HG03045 (cell line): ENCODE results near the gene B4GALT7.
A peak's percentile ranks its signal among the peaks of the same experiment; 100 is the strongest.

ENCODE experiments used
- ATAC-seq: cut with Tn5 transposase; IDR thresholded peaks from one replicate; pipeline ENCODE4 v1.9.1; 2021; ENCODE audit warnings: mild to moderate bottlenecking, moderate library complexity; ENCODE audit not compliant: unreplicated experiment

The B4GALT7 gene

GRCh38 chr5:177592905-177593304 lies 7.0 kb upstream of the B4GALT7 start:
- no peak for ATAC-seq

GRCh38 chr5:177593511-177593910 lies 6.4 kb upstream of the B4GALT7 start:
- ATAC-seq: no peak

- ATAC-seq: no peak
These were observed 5.9 kb upstream of the B4GALT7 start for GRCh38 chr5:177594071-177594470.

- ATAC-seq: no peak
These were observed 4.8 kb upstream of the B4GALT7 start for GRCh38 chr5:177595026-177595585.

GRCh38 chr5:177595991-177596774 lies 3.7 kb upstream of the B4GALT7 start:
- no peak for ATAC-seq

GRCh38 chr5:177596775-177597238 lies 3.1 kb upstream of the B4GALT7 start:
- no peak for ATAC-seq

- no peak for ATAC-seq
These were observed 1.5 kb upstream of the B4GALT7 start for GRCh38 chr5:177598477-177598876.

- no peak for ATAC-seq
These were observed 631 bp downstream of the B4GALT7 start for GRCh38 chr5:177600508-177601018.

GRCh38 chr5:177601126-177601525 lies 1.2 kb downstream of the B4GALT7 start:
- no peak for ATAC-seq

- ATAC-seq: no peak
These were observed 1.9 kb downstream of the B4GALT7 start for GRCh38 chr5:177601577-177602457.

- ATAC-seq: no peak
These were observed 2.5 kb downstream of the B4GALT7 start for GRCh38 chr5:177602458-177602830.

GRCh38 chr5:177603631-177604030 lies 3.7 kb downstream of the B4GALT7 start:
- no peak for ATAC-seq

GRCh38 chr5:177604116-177604521 lies 4.2 kb downstream of the B4GALT7 start:
- no peak for ATAC-seq

- no peak for ATAC-seq
These were observed 4.7 kb downstream of the B4GALT7 start for GRCh38 chr5:177604656-177605055.

- ATAC-seq: no peak
These were observed 5.1 kb downstream of the B4GALT7 start for GRCh38 chr5:177605078-177605477.

- ATAC-seq: no peak
These were observed 5.7 kb downstream of the B4GALT7 start for GRCh38 chr5:177605667-177606066.

GRCh38 chr5:177606071-177607051 lies 6.4 kb downstream of the B4GALT7 start:
- ATAC-seq: no peak

- ATAC-seq: no peak
These were observed 7.2 kb downstream of the B4GALT7 start for GRCh38 chr5:177607115-177607451.

GRCh38 chr5:177607452-177608192 lies 7.7 kb downstream of the B4GALT7 start:
- peak; percentile 48 for ATAC-seq
